OCI-LY3 (cell line): Measurements from ENCODE around the gene UBA5.
"Not testable (repeated sequence)": the region's sequence is repeated elsewhere in the genome, so short reads cannot be mapped to it uniquely, and the experiment has no call there.

Experiments used
- H2AFZ ChIP-seq: fragments of 200-600, 300-600 bp; shearing (Covaris generic); 2 replicates; pipeline ENCODE4 v1.6.0; 2014; ENCODE audit warnings: antibody characterized with exemption, low read depth, low read length
- H3K27ac ChIP-seq: fragments of 200-600, 300-600 bp; sonication (generic); 2 replicates; pipeline ENCODE4 v1.5.1; 2014; ENCODE audit warnings: mild to moderate bottlenecking, low read length, moderate library complexity, mixed read lengths
- H3K27me3 ChIP-seq: fragments of 200-600, 300-600 bp; sonication (generic); 2 replicates; pipeline ENCODE4 v1.6.1; 2014; ENCODE audit warnings: low read depth, low read length, mixed read lengths
- H3K36me3 ChIP-seq: fragments of 200-600, 300-600 bp; sonication (generic); replicated peaks from 2 replicates; pipeline ENCODE3; 2014; ENCODE audit warnings: low read depth, low read length, mixed read lengths
- H3K4me1 ChIP-seq: fragments of 300-600, 200-600 bp; sonication (generic); 2 replicates; pipeline ENCODE4 v1.6.1; 2014; ENCODE audit warnings: low read length, mixed read lengths
- H3K4me2 ChIP-seq: fragments of 200-600, 300-600 bp; sonication (generic); 2 replicates; pipeline ENCODE4 v1.6.1; 2014; ENCODE audit warnings: low read length, mixed read lengths
- H3K4me3 ChIP-seq: fragments of 300-600, 200-600 bp; sonication (generic); 2 replicates; pipeline ENCODE4 v1.5.1; 2014; ENCODE audit warnings: antibody characterized with exemption, mild to moderate bottlenecking, low read length, moderate library complexity
- H3K79me2 ChIP-seq: fragments of 300-600, 200-600 bp; shearing (Covaris generic); 2 replicates; pipeline ENCODE4 v1.6.1; 2014; ENCODE audit warnings: mild to moderate bottlenecking, low read length, mixed read lengths
- H3K9ac ChIP-seq: fragments of 300-600, 200-600 bp; shearing (Covaris generic); 2 replicates; pipeline ENCODE4 v1.6.0; 2014; ENCODE audit warnings: mild to moderate bottlenecking, low read length, moderate library complexity
- H3K9me3 ChIP-seq: fragments of 200-600, 300-600 bp; shearing (Covaris generic); 2 replicates; pipeline ENCODE4 v1.6.1; 2014; ENCODE audit warnings: low read length, mixed read lengths; ENCODE audit not compliant: insufficient read depth
- H4K20me1 ChIP-seq: fragments of 200-600, 300-600 bp; sonication (generic); 2 replicates; pipeline ENCODE4 v1.6.1; 2016; ENCODE audit warnings: low read length, mixed read lengths; ENCODE audit not compliant: insufficient read depth
- CTCF ChIP-seq: fragments of 200-600, 300-600 bp; sonication (generic); IDR thresholded peaks from 2 replicates; pipeline ENCODE4 v1.5.1; 2014; ENCODE audit warnings: antibody characterized with exemption, low read length, low read depth
- EZH2phosphoT487 ChIP-seq: fragments of 200-600 bp; shearing (Covaris generic); IDR thresholded peaks from 2 replicates; pipeline ENCODE4 v1.6.1; 2018; ENCODE audit warnings: antibody characterized with exemption, mixed run types, low read depth

Gene UBA5

GRCh38 chr3:132630612-132631011 lies 29.5 kb upstream of the UBA5 start:
- H3K27me3 ChIP-seq: no peaks in the 10 kb centered on the region
- TF ChIP-seq CTCF (no peak), EZH2phosphoT487 (no peak)
- no peak overlapping the region for H2AFZ ChIP-seq
- no peak overlapping the region for H3K27ac ChIP-seq
- H3K4me1 ChIP-seq: peaks cover 8% of the 10 kb centered on the region
- no peaks in the 10 kb centered on the region for H3K9me3 ChIP-seq
- H3K9ac ChIP-seq: no peak overlapping the region
- H3K4me3 ChIP-seq: no peak overlapping the region
- no peaks in the 10 kb centered on the region for H4K20me1 ChIP-seq
- peaks cover 11% of the 10 kb centered on the region for H3K36me3 ChIP-seq
- H3K4me2 ChIP-seq: no peak overlapping the region
- no peaks in the 10 kb centered on the region for H3K79me2 ChIP-seq

- no peaks in the 10 kb centered on the region for H3K79me2 ChIP-seq
- H3K9ac ChIP-seq: no peak overlapping the region
- no peak overlapping the region for H3K4me3 ChIP-seq
- no peak overlapping the region for H2AFZ ChIP-seq
- H4K20me1 ChIP-seq: no peaks in the 10 kb centered on the region
- no peak overlapping the region for H3K4me2 ChIP-seq
- H3K36me3 ChIP-seq: peaks cover 6% of the 10 kb centered on the region
- TF ChIP-seq CTCF (no peak), EZH2phosphoT487 (no peak)
- no peaks in the 10 kb centered on the region for H3K27me3 ChIP-seq
- no peaks in the 10 kb centered on the region for H3K9me3 ChIP-seq
- no peak overlapping the region for H3K27ac ChIP-seq
- H3K4me1 ChIP-seq: no peaks in the 10 kb centered on the region
These were observed 25.1 kb upstream of the UBA5 start for GRCh38 chr3:132635052-132635451.

GRCh38 chr3:132637590-132637989 lies 22.5 kb upstream of the UBA5 start:
- Histone ChIP-seq H3K9me3 (no peaks in the 10 kb centered on the region), H2AFZ (no peak overlapping the region), H3K27me3 (no peaks in the 10 kb centered on the region), H3K4me3 (no peak overlapping the region), H3K9ac (no peak overlapping the region), H3K4me1 (no peaks in the 10 kb centered on the region), H4K20me1 (no peaks in the 10 kb centered on the region), H3K36me3 (peaks cover 6% of the 10 kb centered on the region), H3K79me2 (no peaks in the 10 kb centered on the region), H3K4me2 (no peak overlapping the region), H3K27ac (no peak overlapping the region)
- TF ChIP-seq EZH2phosphoT487: no peak
- no peak for TF ChIP-seq CTCF

DNA sequence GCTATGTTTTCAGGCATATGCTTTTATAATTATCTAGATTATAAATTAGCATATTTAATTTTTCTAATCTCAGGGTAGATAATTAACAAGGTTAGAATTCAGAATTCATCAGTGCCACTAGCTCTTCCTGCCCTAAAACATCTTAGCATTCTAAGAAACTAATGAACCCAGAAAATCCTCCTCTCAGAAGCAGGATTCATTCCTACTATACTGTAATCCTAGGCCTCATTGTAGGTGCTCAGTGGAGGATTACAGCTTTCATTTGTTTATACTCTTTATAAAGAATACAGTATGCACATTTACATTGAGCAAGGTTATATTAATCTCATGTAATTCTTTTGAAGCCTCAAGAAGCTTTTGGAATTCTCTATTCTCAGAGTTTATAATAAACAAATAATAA lies 21.4 kb upstream of the UBA5 start:
- no peaks in the 10 kb centered on the region for H3K9me3 ChIP-seq
- no peak overlapping the region for H3K4me2 ChIP-seq
- H3K4me3 ChIP-seq: no peak overlapping the region
- H3K36me3 ChIP-seq: peaks cover 6% of the 10 kb centered on the region
- no peaks in the 10 kb centered on the region for H3K4me1 ChIP-seq
- H3K9ac ChIP-seq: no peak overlapping the region
- no peak for TF ChIP-seq EZH2phosphoT487
- TF ChIP-seq CTCF: no peak
- no peaks in the 10 kb centered on the region for H3K27me3 ChIP-seq
- no peak overlapping the region for H2AFZ ChIP-seq
- no peak overlapping the region for H3K27ac ChIP-seq
- no peaks in the 10 kb centered on the region for H3K79me2 ChIP-seq
- no peaks in the 10 kb centered on the region for H4K20me1 ChIP-seq

- not testable (repeated sequence) for H3K27ac ChIP-seq, H3K27me3 ChIP-seq, H4K20me1 ChIP-seq, H3K4me3 ChIP-seq, H3K4me1 ChIP-seq, H3K9me3 ChIP-seq, H3K9ac ChIP-seq, H3K4me2 ChIP-seq, H2AFZ ChIP-seq, H3K36me3 ChIP-seq, H3K79me2 ChIP-seq
These were observed 18.7 kb upstream of the UBA5 start for GRCh38 chr3:132641427-132641826.
